ENCODE results near the gene C12orf60. TPM values are rescaled to one million over a fixed set of nuclear protein-coding genes. Genes with fewer than 3 reads are reported as not detected.

C12orf60 gene
- total and polyA plus RNA-seq, 4 donors: 0.56 to 1.9 (median 0.99) TPM

- H3K27ac ChIP-seq (ENCODE audit: low read depth in 1 of 2, low read length in 2 of 2): no peak overlapping the region
- WGBS, 2 donors: 89 to 92% methylated on average over 1 of the region's 1 CpG
- H3K9me3 ChIP-seq (ENCODE audit: control insufficient read depth, low read length): no peaks in the 10 kb centered on the region
- H3K4me1 ChIP-seq (ENCODE audit: control insufficient read depth in 1 of 2, insufficient read depth in 2 of 2, low read length in 2 of 2): peaks cover 0 to 3% of the 10 kb centered on the region in 2 donors
- H3K4me3 ChIP-seq (ENCODE audit: low read length in 2 of 2): no peak overlapping the region
- H3K27me3 ChIP-seq (ENCODE audit: control insufficient read depth in 1 of 2, insufficient read depth in 2 of 2, low read length in 1 of 2): no peaks in the 10 kb centered on the region
- intact Hi-C loops (cut with DNase I): no loop called here
- no peak for ATAC-seq (ENCODE audit: low FRiP score)
- no peaks in the 10 kb centered on the region for H3K36me3 ChIP-seq (ENCODE audit: control insufficient read depth in 1 of 2, insufficient read depth in 2 of 2, low read length in 1 of 2)
- DNase-seq: no peak
These were observed 55.0 kb downstream of the C12orf60 start for GRCh38 chr12:14858513-14858912.

- intact Hi-C loops (cut with DNase I): no loop called here
- Histone ChIP-seq H3K27me3 (ENCODE audit: control insufficient read depth in 1 of 2, insufficient read depth in 2 of 2, low read length in 1 of 2) (no peaks in the 10 kb centered on the region), H3K27ac (ENCODE audit: low read depth in 1 of 2, low read length in 2 of 2) (no peak overlapping the region), H3K4me3 (ENCODE audit: low read length in 2 of 2) (no peak overlapping the region), H3K36me3 (ENCODE audit: control insufficient read depth in 1 of 2, insufficient read depth in 2 of 2, low read length in 1 of 2) (no peaks in the 10 kb centered on the region), H3K4me1 (ENCODE audit: control insufficient read depth in 1 of 2, insufficient read depth in 2 of 2, low read length in 2 of 2) (no peaks in the 10 kb centered on the region), H3K9me3 (ENCODE audit: control insufficient read depth, low read length) (no peaks in the 10 kb centered on the region)
- ATAC-seq (ENCODE audit: low FRiP score): no peak
- no peak for DNase-seq
These were observed 57.0 kb downstream of the C12orf60 start for GRCh38 chr12:14860490-14860889.

- Histone ChIP-seq H3K9me3 (ENCODE audit: control insufficient read depth, low read length) (no peaks in the 10 kb centered on the region), H3K4me3 (ENCODE audit: low read length in 2 of 2) (no peak overlapping the region), H3K4me1 (ENCODE audit: control insufficient read depth in 1 of 2, insufficient read depth in 2 of 2, low read length in 2 of 2) (no peaks in the 10 kb centered on the region), H3K36me3 (ENCODE audit: control insufficient read depth in 1 of 2, insufficient read depth in 2 of 2, low read length in 1 of 2) (no peaks in the 10 kb centered on the region), H3K27me3 (ENCODE audit: control insufficient read depth in 1 of 2, insufficient read depth in 2 of 2, low read length in 1 of 2) (no peaks in the 10 kb centered on the region), H3K27ac (ENCODE audit: low read depth in 1 of 2, low read length in 2 of 2) (no peak overlapping the region)
- WGBS, 2 donors: 95% methylated on average over 3 of the region's 3 CpGs
- peak; percentile 33 for ATAC-seq (ENCODE audit: low FRiP score)
- intact Hi-C loops (cut with DNase I): no loop called here
- DNase-seq: no peak
These were observed 65.5 kb downstream of the C12orf60 start for GRCh38 chr12:14868916-14869506.

GRCh38 chr12:14871247-14871646 lies 67.8 kb downstream of the C12orf60 start:
- H3K27ac ChIP-seq (ENCODE audit: low read depth in 1 of 2, low read length in 2 of 2): no peak overlapping the region
- no peaks in the 10 kb centered on the region for H3K9me3 ChIP-seq (ENCODE audit: control insufficient read depth, low read length)
- no peaks in the 10 kb centered on the region for H3K27me3 ChIP-seq (ENCODE audit: control insufficient read depth in 1 of 2, insufficient read depth in 2 of 2, low read length in 1 of 2)
- DNase-seq (no peak), ATAC-seq (ENCODE audit: low FRiP score) (no peak)
- intact Hi-C loops (cut with DNase I): no loop called here
- H3K4me1 ChIP-seq (ENCODE audit: control insufficient read depth in 1 of 2, insufficient read depth in 2 of 2, low read length in 2 of 2): no peaks in the 10 kb centered on the region
- H3K4me3 ChIP-seq (ENCODE audit: low read length in 2 of 2): no peak overlapping the region
- WGBS, 2 donors: 97 to 100% methylated on average over 1 of the region's 1 CpG
- H3K36me3 ChIP-seq (ENCODE audit: control insufficient read depth in 1 of 2, insufficient read depth in 2 of 2, low read length in 1 of 2): no peaks in the 10 kb centered on the region

GRCh38 chr12:14871886-14872285 lies 68.4 kb downstream of the C12orf60 start:
- DNase-seq (no peak), ATAC-seq (ENCODE audit: low FRiP score) (no peak)
- 97 to 100% methylated on average over 1 of the region's 1 CpG for WGBS, 2 donors
- Histone ChIP-seq H3K27me3 (ENCODE audit: control insufficient read depth in 1 of 2, insufficient read depth in 2 of 2, low read length in 1 of 2) (no peaks in the 10 kb centered on the region), H3K4me1 (ENCODE audit: control insufficient read depth in 1 of 2, insufficient read depth in 2 of 2, low read length in 2 of 2) (no peaks in the 10 kb centered on the region), H3K27ac (ENCODE audit: low read depth in 1 of 2, low read length in 2 of 2) (no peak overlapping the region), H3K9me3 (ENCODE audit: control insufficient read depth, low read length) (no peaks in the 10 kb centered on the region), H3K4me3 (ENCODE audit: low read length in 2 of 2) (no peak overlapping the region), H3K36me3 (ENCODE audit: control insufficient read depth in 1 of 2, insufficient read depth in 2 of 2, low read length in 1 of 2) (no peaks in the 10 kb centered on the region)
- intact Hi-C loops (cut with DNase I): no loop called here

- Histone ChIP-seq H3K36me3 (ENCODE audit: control insufficient read depth in 1 of 2, insufficient read depth in 2 of 2, low read length in 1 of 2) (no peaks in the 10 kb centered on the region), H3K27ac (ENCODE audit: low read depth in 1 of 2, low read length in 2 of 2) (no peak overlapping the region), H3K27me3 (ENCODE audit: control insufficient read depth in 1 of 2, insufficient read depth in 2 of 2, low read length in 1 of 2) (no peaks in the 10 kb centered on the region), H3K4me3 (ENCODE audit: low read length in 2 of 2) (no peak overlapping the region), H3K4me1 (ENCODE audit: control insufficient read depth in 1 of 2, insufficient read depth in 2 of 2, low read length in 2 of 2) (no peaks in the 10 kb centered on the region), H3K9me3 (ENCODE audit: control insufficient read depth, low read length) (no peaks in the 10 kb centered on the region)
- intact Hi-C loops (cut with DNase I): no loop called here
- no peak for DNase-seq
- no peak for ATAC-seq (ENCODE audit: low FRiP score)
- 8 to 15% methylated on average over 1 of the region's 1 CpG for WGBS, 2 donors
These were observed 70.1 kb downstream of the C12orf60 start for GRCh38 chr12:14873440-14874185.

Other genes starting within 250 kb of the C12orf60 start
- gene PLBD1, start 235.8 kb upstream of the C12orf60 start, total RNA-seq: 10 to 100 TPM; 11.6 to 24.8 TPM
- gene PLBD1, start 235.8 kb upstream of the C12orf60 start, polyA plus RNA-seq: 1 to 10 TPM; 3.0 to 6.3 TPM
- not detected for gene GUCY2C, start 107.1 kb upstream of the C12orf60 start, total RNA-seq
- gene GUCY2C, start 107.1 kb upstream of the C12orf60 start, polyA plus RNA-seq: 1 to 10 TPM in 1 of 2 donors, not detected in 1; 3.0 TPM
- 10 to 100 TPM; 43.2 to 44.7 TPM for gene WBP11, start 192 bp upstream of the C12orf60 start, total RNA-seq
- 10 to 100 TPM; 16.9 TPM for gene WBP11, start 192 bp upstream of the C12orf60 start, polyA plus RNA-seq
- gene SMCO3, start 10.5 kb downstream of the C12orf60 start, total RNA-seq: 1 to 10 TPM in 1 of 2 donors, under 1 TPM in 1; 0.26 to 1.0 TPM
- 1 to 10 TPM in 1 of 2 donors, under 1 TPM in 1; 0.88 to 3.0 TPM for gene SMCO3, start 10.5 kb downstream of the C12orf60 start, polyA plus RNA-seq
- gene ART4, start 39.9 kb downstream of the C12orf60 start, total RNA-seq: 10 to 100 TPM in 1 of 2 donors, 1 to 10 TPM in 1; 5.6 to 11.6 TPM
- gene ART4, start 39.9 kb downstream of the C12orf60 start, polyA plus RNA-seq: 10 to 100 TPM; 10.5 to 50.8 TPM
- gene MGP, start 82.2 kb downstream of the C12orf60 start, total RNA-seq: over 10,000 TPM in 1 of 2 donors, 1,000 to 10,000 TPM in 1; 7,115 to 12,824 TPM
- over 10,000 TPM; 16,275 to 16,848 TPM for gene MGP, start 82.2 kb downstream of the C12orf60 start, polyA plus RNA-seq
- gene ERP27, start 134.9 kb downstream of the C12orf60 start, total RNA-seq: 1 to 10 TPM; 1.3 to 3.2 TPM
- 1 to 10 TPM in 1 of 2 donors, under 1 TPM in 1; 0.20 to 5.3 TPM for gene ERP27, start 134.9 kb downstream of the C12orf60 start, polyA plus RNA-seq
- gene ARHGDIB, start 157.9 kb downstream of the C12orf60 start, total RNA-seq: 100 to 1,000 TPM; 119 to 143 TPM
- gene ARHGDIB, start 157.9 kb downstream of the C12orf60 start, polyA plus RNA-seq: 100 to 1,000 TPM; 160 to 248 TPM
- not detected for gene PDE6H, start 169.4 kb downstream of the C12orf60 start, total RNA-seq
- gene PDE6H, start 169.4 kb downstream of the C12orf60 start, polyA plus RNA-seq: not detected